Upper lobe of left lung (tissue), 6 donors: ENCODE measurements around the gene LRRC3. TPM values are rescaled to one million over a fixed set of nuclear protein-coding genes. Genes with fewer than 3 reads are reported as not detected.

Source experiments
- ATAC-seq, 2 donors: fragments of 200-7000 bp; cut with Tn5 transposase; one replicate each; pipeline ENCODE4 v1.9.1; 2022; ENCODE audit warnings: mild to moderate bottlenecking in 2 of 2, moderate library complexity in 2 of 2; ENCODE audit not compliant: low FRiP score in 2 of 2
- DNase-seq, 2 donors: peaks; one replicate each; pipeline ENCODE4 v3.0.0-alpha.2; 2019 to 2020
- H3K27ac ChIP-seq, 4 donors: fragments of 200-600 bp; sonication (generic); one replicate each; pipeline ENCODE4 v1.5.1; 2016 to 2019
- H3K27me3 ChIP-seq, 4 donors: fragments of 200-600 bp; sonication (generic); one replicate each; pipeline ENCODE4 v1.5.1; 2017 to 2019
- H3K36me3 ChIP-seq, 4 donors: fragments of 200-600 bp; sonication (generic); one replicate each; pipeline ENCODE4 v1.5.1; 2016 to 2019
- H3K4me1 ChIP-seq, 4 donors: fragments of 200-600 bp; sonication (generic); one replicate each; pipeline ENCODE4 v1.5.1; 2018 to 2019
- H3K4me3 ChIP-seq, 4 donors: fragments of 200-600 bp; sonication (generic); one replicate each; pipeline ENCODE4 v1.5.1; 2017 to 2019; ENCODE audit warnings: mild to moderate bottlenecking in 2 of 4, moderate library complexity in 1 of 4
- H3K9me3 ChIP-seq, 4 donors: fragments of 200-600 bp; sonication (generic); one replicate each; pipeline ENCODE4 v1.5.1; 2018 to 2019
- EP300 ChIP-seq, 4 donors: sonication (generic); formaldehyde crosslinking; IDR thresholded peaks; one replicate each; pipeline ENCODE4 v1.5.1; 2017; ENCODE audit warnings: antibody characterized with exemption in 4 of 4, control low read depth in 2 of 4
- POLR2A ChIP-seq, 4 donors: fragments of 450-650 bp; IDR thresholded peaks; one replicate each; pipeline ENCODE4 v1.5.1; 2016 to 2017; ENCODE audit warnings: antibody characterized with exemption in 4 of 4, mild to moderate bottlenecking in 2 of 4
- POLR2AphosphoS5 ChIP-seq, 2 donors: sonication (generic); formaldehyde crosslinking; IDR thresholded peaks; one replicate each; pipeline ENCODE4 v1.5.1; 2017; ENCODE audit warnings: antibody characterized with exemption in 2 of 2
- WGBS, 2 donors: methylation state at CpG; one replicate each; pipeline ENCODE4 v1.1.5; 2017 to 2018; 5-methylcytosine and 5-hydroxymethylcytosine counted together
- total RNA-seq, 6 donors: library from RNA; depleted of rRNA in 4 of 6; stranded (reverse); fragments of >200 nt in 4 of 6; gene quantifications; one replicate each; pipeline versions ENCODE4 v1.1.0 to v1.2.1, GENCODE V29; 2016 to 2021
- TF ChIP-seq, protein P1 (sequence below), 6 experiments: fragments of 450-650 bp in 4 of 6; fragments of 200-600 bp in 2 of 6; sonication (generic) in 2 of 6; IDR thresholded peaks; one replicate each; pipeline ENCODE4 v1.5.1; 2016 to 2019; ENCODE audit warnings: antibody characterized with exemption in 6 of 6
- donor health status: DM: no; HTN: no; CAD: no; lungs with moderate emphysema.
- donor health status: DM: no; HTN: yes; CAD: no; lungs with severe emphysema.

Gene LRRC3
- total RNA-seq, 6 donors from 2014 or later = 3.1 to 11.5 (median 4.6) TPM

DNA sequence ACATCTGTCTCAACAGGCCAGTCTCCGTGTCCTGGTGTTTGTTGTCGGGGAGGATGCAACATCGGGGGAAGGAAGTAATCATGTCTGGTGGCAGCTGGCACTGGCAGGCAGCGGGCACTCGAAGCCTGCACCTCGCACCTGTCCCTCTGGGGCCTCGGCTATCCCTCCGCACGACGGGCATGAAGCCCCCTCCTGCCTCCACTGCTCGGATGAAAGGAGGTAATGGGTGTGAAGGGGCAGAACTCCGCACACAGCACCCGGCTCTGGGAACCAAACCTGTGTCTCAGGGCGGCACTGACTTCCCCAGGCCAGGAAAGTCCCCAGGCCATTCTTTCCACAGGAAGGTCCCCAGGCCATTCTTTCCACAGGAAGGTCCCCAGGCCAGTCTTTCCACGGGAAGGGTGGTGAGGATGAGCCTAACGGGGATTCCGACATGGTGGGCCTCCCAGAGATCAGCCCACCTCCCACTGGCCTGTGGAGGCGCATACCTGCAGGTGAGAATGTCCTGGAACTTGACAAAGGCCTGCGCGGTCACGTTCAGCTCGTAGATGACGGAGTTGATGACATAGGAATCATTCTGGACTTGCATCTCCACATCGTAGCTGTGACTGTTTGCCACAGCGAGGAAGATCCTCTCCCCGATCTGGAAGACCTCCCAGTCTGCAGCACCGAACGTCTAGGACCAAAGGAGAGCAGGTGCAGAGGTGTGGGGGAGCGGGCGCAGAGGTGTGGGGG lies 53.6 kb downstream of the LRRC3 start:
- TF ChIP-seq, protein P1, sequence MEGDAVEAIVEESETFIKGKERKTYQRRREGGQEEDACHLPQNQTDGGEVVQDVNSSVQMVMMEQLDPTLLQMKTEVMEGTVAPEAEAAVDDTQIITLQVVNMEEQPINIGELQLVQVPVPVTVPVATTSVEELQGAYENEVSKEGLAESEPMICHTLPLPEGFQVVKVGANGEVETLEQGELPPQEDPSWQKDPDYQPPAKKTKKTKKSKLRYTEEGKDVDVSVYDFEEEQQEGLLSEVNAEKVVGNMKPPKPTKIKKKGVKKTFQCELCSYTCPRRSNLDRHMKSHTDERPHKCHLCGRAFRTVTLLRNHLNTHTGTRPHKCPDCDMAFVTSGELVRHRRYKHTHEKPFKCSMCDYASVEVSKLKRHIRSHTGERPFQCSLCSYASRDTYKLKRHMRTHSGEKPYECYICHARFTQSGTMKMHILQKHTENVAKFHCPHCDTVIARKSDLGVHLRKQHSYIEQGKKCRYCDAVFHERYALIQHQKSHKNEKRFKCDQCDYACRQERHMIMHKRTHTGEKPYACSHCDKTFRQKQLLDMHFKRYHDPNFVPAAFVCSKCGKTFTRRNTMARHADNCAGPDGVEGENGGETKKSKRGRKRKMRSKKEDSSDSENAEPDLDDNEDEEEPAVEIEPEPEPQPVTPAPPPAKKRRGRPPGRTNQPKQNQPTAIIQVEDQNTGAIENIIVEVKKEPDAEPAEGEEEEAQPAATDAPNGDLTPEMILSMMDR (IDR thresholded peaks at IDR 0.05) = no peak
- TF ChIP-seq POLR2A (IDR thresholded peaks at IDR 0.05) (no peak), EP300 (IDR thresholded peaks at IDR 0.05) (no peak), POLR2AphosphoS5 (IDR thresholded peaks at IDR 0.05) (no peak)
- no peak overlapping the region for H3K4me3 ChIP-seq
- H3K4me1 ChIP-seq = peaks cover 0 to 12% (median 10%) of the 10 kb centered on the region in 4 donors
- WGBS, 2 donors = 79 to 88% methylated on average over 19 to 30 of the region's 30 CpGs
- ATAC-seq = no peak
- H3K36me3 ChIP-seq = no peaks in the 10 kb centered on the region
- DNase-seq = no peak
- H3K9me3 ChIP-seq = no peaks in the 10 kb centered on the region
- no peak overlapping the region for H3K27ac ChIP-seq
- H3K27me3 ChIP-seq = no peaks in the 10 kb centered on the region

DNA sequence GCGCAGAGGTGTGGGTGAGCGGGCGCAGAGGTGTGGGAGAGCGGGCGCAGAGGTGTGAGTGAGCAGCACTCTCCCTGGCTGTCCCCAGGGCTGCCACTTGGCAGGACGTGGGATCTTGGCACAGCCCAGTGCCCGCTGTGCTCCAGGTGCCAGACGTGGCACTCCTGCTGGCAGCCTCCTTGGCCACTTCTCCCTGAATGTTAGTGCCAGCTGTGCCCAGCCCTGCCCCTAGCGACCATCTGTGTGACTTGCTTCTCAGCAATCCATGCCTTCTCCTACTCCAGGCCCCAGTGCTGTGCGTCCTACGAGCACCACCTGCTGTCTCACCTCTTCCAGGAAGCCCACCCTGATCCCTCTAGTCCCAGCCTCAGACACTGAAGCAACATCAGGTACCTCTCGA lies 54.2 kb downstream of the LRRC3 start:
- no peak overlapping the region for H3K27ac ChIP-seq
- TF ChIP-seq, protein P1 (IDR thresholded peaks at IDR 0.05) = peak in 5 of 6 experiments; percentile 12 to 79 (median 57)
- TF ChIP-seq POLR2AphosphoS5 (IDR thresholded peaks at IDR 0.05) = no peak
- TF ChIP-seq EP300 (IDR thresholded peaks at IDR 0.05) = no peak
- ATAC-seq = peak; percentile 43 to 83
- H3K4me1 ChIP-seq = peaks cover 0 to 12% (median 10%) of the 10 kb centered on the region in 4 donors
- H3K27me3 ChIP-seq = no peaks in the 10 kb centered on the region
- 71 to 77% methylated on average over 10 to 12 of the region's 12 CpGs for WGBS, 2 donors
- H3K9me3 ChIP-seq = no peaks in the 10 kb centered on the region
- peak; percentile 83 to 88 for DNase-seq
- H3K36me3 ChIP-seq = no peaks in the 10 kb centered on the region
- no peak overlapping the region for H3K4me3 ChIP-seq

DNA sequence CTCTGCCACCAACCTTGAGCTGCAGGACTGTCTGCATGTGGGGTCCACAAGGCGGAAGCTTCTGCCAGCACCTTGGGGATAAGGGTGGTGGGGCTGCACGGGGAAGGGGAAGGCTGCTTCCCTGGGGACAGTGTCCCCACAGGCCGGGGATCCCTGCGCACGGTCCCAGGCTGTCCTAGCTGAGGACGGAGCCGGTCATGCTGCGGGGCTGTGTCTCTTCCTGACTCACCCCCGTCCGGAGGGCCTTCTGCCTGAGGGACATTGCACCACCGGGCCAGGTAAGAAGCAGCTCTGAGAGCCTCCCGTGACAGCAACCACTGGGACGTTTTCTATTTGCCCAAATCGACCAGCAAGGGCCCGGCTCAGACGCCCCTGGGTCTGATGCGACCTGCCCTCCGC lies 54.8 kb downstream of the LRRC3 start:
- DNase-seq (no peak), ATAC-seq (no peak)
- Histone ChIP-seq H3K9me3 (no peaks in the 10 kb centered on the region), H3K4me1 (peaks cover 0 to 12% (median 10%) of the 10 kb centered on the region in 4 donors), H3K27ac (no peak overlapping the region), H3K36me3 (no peaks in the 10 kb centered on the region), H3K27me3 (no peaks in the 10 kb centered on the region), H3K4me3 (no peak overlapping the region)
- WGBS, 2 donors = 71% methylated on average over 18 of the region's 18 CpGs; no CpG with 5 or more reads in 1 of the 2 donors
- TF ChIP-seq, protein P1 (IDR thresholded peaks at IDR 0.05) = no peak
- TF ChIP-seq POLR2AphosphoS5 (IDR thresholded peaks at IDR 0.05) (no peak), POLR2A (IDR thresholded peaks at IDR 0.05) (no peak), EP300 (IDR thresholded peaks at IDR 0.05) (no peak)

DNA sequence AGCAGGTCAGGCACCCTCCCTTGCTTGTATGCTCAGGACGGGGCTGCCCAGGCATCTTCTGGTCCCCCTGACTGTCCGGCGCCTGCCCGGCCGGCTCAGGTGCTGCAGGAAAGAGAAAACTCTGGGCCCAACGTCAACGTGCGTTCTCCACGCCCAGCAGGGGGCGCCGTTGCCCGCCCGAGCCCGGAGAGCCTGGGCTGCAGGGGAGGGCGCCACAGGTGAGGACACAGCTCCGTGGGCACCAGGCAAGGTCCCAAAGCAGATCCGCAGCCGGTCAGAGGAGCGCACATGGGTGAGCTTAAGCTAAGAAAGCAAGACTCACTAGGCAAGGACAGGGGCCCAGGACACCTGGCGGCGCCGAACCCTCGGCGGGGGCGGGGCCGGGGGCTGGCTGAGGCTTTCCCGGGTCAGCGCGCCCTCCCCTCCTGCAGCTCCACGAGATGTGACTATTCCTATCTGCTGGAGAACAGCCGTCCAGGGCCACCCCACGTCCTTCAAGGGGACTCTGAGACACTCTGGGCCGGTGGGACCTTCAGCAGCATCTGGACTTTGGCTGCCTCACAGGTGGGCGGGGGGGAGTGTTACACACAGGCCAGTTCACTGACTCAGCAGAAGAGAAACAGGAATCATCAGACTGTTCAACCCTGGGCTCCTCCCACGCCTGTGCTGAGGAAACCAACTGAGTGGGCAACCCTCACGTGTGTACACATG lies 55.4 kb downstream of the LRRC3 start:
- peak; percentile 58 to 62 for ATAC-seq

More for the DNA sequence above, 55.4 kb downstream of the LRRC3 start:
- WGBS, 2 donors = 19 to 40% methylated on average over 1 to 22 of the region's 36 CpGs
- Histone ChIP-seq H3K4me3 (no peak overlapping the region), H3K27ac (no peak overlapping the region), H3K36me3 (no peaks in the 10 kb centered on the region), H3K9me3 (no peaks in the 10 kb centered on the region), H3K27me3 (no peaks in the 10 kb centered on the region), H3K4me1 (peaks cover 0 to 12% (median 10%) of the 10 kb centered on the region in 4 donors)
- TF ChIP-seq, protein P1 (IDR thresholded peaks at IDR 0.05) = peak; percentile 60 to 92 (median 84)
- TF ChIP-seq POLR2AphosphoS5 (IDR thresholded peaks at IDR 0.05) (no peak), POLR2A (IDR thresholded peaks at IDR 0.05) (no peak), EP300 (IDR thresholded peaks at IDR 0.05) (no peak)
- peak; percentile 62 to 94 for DNase-seq
